GM19467 (cell line): ENCODE results near the gene LIPG.
"Not testable (repeated sequence)": the region's sequence is repeated elsewhere in the genome, so short reads cannot be mapped to it uniquely, and the experiment has no call there.

Experiments used
- ATAC-seq: cut with Tn5 transposase; IDR thresholded peaks from one replicate; pipeline ENCODE4 v1.9.1; 2021; ENCODE audit warnings: mild to moderate bottlenecking, moderate library complexity; ENCODE audit not compliant: unreplicated experiment

The LIPG gene

GRCh38 chr18:49561289-49562193 lies at the start of gene LIPG:
Gene LIPG, plus strand, starts transcription at chr18:49562057. Its CDS starts 252 bp downstream, at chr18:49562309.
- no peak for ATAC-seq

- ATAC-seq = not testable (repeated sequence)
Observed at GRCh38 chr18:49512876-49513275, 49.0 kb upstream of the LIPG start.

DNA sequence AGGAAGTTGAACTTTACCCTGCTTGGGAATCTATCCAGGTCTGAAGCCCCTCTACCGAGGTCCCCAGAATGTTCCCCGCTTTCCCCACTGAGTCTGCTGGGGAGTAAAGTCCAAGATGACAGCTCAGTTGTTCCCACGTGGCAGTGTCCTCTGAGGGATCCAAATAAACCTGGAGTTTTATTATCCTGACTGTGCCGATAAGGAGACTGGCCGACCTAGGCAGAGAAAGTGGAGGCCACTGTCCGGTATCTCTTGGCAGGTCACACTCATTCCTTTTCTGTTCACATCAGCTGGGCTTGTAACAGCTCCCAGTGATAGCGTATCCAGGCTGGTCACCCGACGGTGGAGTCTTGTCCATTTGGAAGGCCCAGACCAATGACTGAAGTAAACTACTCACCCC lies 47.3 kb upstream of the LIPG start:
- ATAC-seq = no peak

DNA sequence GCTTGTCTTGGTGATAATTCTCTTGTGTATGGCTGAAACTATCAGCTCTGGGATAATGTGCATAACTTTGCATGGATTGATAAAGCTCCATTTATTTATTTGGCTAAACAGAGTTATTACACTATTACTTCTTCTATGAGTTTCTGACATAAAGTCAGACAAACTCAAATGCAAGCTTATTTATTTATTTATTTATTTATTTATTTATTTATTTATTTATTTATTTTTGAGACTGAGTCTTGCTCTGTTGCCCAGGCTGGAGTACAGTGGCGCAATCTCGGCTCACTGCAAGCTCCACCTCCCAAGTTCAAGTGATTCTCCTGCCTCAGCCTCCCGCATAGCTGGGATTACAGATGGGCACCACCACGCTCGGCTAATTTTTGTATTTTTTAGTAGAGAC lies 46.9 kb upstream of the LIPG start:
- not testable (repeated sequence) for ATAC-seq

GRCh38 chr18:49515516-49515915 lies 46.3 kb upstream of the LIPG start:
- no peak for ATAC-seq

DNA sequence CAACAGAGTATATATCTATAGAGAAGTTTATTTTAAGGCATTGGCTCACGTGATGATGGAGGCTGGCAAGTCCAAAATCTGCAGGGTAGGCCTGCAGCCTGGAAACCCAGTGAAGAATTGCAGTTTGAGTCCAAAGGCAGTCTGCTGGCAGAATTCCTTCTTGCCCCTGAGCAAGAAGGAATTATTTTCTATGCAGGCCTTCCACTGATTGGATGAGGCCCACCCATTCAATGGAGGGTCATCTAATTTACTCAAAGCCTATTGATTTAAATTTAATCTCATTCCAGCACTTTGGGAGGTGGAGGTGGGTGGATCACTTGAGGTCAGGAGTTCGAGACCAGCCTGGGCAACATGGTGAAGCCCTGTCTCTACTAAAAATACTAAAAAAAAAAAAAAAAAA lies 44.4 kb upstream of the LIPG start:
- no peak for ATAC-seq

DNA sequence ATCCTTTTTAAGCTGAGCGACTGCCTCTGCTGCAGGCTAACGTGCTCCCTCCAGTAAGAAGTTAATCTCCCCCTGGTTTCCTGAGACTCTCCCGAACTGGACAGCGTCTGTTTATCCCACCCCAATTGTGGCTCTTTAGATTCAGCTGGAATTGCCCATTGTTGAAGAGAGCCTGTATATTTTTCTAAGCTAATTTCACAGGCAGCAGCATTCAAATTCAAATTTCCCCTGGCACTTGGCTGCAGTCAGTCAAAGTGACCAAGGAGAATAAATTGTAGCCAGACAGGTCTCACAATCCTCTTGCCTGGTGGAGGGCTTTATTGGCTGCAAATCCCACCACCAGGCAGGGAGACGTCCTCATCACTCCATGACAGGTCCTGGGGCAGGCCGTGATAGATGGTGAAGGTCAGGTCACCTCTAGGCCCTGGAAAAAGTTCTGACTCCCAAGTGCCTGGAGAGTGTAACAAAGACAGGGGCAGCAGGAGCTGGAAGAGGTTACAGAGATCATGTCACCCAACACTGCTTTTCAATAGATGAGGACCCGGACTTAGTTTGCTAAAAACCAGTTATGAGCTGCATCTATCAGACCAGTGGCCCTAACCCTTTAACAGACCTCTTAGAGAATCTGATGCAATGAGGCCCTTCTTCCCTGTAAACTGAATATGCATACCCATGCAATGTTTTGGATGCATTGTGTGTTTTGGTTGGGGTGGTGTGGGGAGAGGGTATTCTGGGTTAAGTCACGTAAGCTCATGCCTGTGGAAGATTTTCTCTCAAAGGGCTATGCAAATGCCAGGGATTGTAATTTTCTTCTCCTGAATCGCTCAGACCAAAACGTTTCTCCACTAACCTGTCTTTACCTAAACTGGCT lies 42.5 kb upstream of the LIPG start:
- no peak for ATAC-seq

- ATAC-seq = no peak
Observed at GRCh38 chr18:49520661-49521145, 41.2 kb upstream of the LIPG start.

DNA sequence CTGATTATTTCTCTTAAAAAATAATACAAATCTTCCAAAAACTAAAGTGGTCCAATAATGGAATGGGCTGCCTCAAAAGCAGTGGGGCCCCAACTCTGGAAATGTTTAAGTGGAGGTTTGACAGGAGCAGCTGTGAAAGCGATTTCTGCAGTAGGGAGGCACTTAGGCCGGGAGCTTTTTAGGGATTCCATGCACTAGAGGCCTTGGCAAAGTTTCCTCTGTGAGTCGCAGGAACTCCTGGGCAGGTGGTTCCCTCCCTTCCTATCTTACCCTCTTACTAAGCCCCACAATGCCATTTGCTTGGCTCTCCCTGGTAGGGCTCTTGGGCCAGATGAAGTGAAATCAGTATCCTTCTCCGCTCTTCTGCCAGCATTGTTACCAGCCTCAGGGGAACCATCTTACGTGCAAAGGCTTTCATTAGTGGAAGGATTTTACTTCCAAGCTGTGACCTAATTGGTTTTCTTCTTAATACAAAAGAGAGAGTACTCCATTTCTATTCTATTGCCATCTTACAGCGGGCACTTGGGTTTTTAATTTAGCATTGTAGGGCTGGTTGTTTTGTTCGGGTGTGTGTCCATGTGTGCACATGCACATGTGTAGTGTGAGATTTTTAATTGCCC lies 40.5 kb upstream of the LIPG start:
- ATAC-seq = no peak

GRCh38 chr18:49523580-49524093 lies 38.2 kb upstream of the LIPG start:
- ATAC-seq = not testable (repeated sequence)

DNA sequence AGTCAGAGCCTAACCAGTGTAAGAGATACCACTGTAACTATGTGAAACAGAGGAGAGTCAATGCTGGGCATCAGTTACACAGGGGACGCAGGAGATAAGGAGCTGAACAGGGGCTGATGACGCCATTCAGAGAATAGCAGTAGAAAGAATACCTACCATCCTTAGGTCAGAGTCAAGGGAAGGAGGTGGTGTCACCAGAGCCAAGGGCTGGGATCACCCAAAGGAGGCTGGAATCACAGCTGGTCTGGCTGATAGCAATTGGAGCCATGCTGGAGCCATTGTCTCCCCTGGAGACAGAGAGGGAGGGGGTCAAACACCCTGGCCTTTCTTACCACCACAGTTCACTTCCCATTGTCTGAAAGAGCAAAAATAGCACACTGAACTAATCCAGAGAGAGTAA lies 37.5 kb upstream of the LIPG start:
- no peak for ATAC-seq

DNA sequence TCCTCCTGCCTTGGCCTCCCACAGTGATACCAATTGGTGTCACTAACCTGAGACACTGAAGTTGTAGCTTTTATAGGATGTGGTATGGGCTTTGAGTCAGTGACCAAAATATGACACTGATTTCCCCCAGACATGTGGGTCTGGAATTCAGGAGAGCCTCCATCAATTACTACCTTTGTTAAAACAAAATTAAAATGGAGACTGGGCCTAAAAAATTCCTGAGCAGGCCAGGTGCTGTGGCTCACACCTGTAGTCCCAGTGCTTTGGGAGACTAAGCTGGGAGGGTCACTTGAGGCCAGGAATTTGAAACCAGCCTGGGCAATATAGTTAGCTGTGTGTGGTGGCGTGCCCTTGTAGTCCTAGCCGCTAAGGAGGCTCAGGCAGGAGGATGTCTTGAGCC lies 36.9 kb upstream of the LIPG start:
- no peak for ATAC-seq

DNA sequence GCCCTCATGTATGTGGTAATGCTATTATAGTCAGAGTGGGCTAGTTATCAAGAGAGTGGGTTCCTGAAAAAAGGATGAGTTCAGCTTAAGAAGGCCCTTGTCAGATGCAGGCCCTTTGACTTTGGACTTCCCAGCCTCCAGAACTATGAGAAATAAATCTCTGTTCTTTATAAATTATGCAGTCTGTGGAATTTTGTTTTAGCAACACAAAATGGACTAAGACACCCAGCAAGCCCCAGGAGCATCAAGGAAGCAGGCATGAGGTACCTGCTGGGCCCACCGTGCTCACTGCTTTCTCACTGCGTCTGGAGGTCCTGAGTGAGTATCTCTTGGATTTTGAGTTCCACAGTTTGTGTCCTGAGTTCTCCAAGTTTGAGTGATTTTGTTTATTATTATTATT lies 35.9 kb upstream of the LIPG start:
- ATAC-seq = no peak

- ATAC-seq = no peak
Observed at GRCh38 chr18:49527631-49528327, 34.1 kb upstream of the LIPG start.

DNA sequence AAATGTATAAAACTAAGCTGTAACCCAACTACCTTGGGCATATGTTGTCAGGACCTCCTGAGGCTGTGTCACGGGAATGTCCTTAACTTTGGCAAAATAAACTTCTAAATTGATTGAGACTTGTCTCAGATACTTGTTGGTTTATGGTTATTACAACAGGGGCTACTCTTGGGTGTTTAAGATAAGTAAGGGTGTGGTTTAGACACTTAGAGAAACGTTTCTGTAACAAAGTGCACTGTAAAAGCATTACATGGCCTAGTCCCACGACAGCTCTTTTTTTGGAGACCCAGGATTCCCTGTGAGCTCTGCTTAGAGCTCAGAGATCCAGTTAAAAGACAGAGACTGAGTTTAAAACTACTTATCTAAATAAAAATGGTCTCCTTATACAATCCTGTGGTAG lies 32.3 kb upstream of the LIPG start:
- no peak for ATAC-seq

DNA sequence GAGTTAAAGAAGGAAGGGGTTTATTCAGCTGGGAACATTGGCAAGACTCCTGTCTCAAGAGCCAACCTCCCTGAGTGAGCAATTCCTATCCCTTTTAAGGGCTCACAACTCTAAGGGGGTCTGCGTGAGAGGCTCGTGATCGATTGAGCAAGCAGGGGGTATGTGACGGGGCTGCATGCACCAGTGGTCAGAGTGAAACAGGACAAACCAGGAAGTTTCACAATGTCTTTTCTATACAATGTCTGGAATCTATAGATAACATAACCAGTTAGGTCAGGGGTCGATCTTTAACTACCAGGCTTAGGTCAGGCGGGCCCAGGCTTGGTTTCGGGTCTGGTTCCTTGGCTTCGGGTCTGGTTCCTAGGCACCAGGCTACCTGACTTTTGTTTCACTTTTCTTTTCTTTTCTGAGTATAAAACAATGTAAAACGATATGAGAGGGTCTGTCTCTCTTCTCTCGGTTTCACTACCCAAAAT lies 30.1 kb upstream of the LIPG start:
- no peak for ATAC-seq

DNA sequence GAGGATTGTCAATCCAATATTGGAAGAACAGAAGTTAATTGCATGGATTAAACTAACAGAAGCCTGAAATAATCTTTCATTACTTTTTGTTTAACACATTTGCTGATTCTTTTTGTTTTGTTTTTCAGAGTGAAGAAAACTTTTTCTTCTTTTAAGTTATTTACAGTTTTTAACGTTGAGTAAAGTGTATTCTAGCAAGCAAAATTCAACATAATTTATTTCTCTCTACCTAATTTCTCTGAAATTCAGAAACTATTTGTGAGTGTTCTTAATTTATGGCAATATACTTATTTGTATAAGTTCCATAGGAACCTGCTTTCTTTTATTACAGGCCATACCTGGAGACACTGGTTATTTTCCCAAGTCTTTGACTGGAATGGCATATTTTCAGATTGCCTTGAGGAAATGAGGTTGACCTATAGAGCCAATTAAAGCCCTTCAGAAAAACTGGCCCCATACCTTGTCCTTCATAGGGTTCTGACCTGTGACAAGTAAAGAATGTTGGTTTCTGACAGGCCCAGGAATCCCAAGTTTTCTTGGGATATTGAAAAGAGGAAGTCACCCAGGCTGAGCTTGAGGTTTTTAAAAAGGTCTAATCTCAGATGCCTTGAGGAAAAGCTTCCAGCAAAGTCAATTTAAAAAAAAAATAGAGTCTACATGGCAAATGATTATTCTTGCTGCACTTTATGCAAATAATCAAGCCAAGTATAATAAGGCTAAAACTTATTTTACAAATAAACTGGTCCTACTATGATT lies 26.8 kb upstream of the LIPG start:
- no peak for ATAC-seq

GRCh38 chr18:49537232-49537896 lies 24.5 kb upstream of the LIPG start:
- ATAC-seq = no peak

- ATAC-seq = no peak
Observed at GRCh38 chr18:49544362-49544761, 17.5 kb upstream of the LIPG start.
